GM12878 (cell line): ENCODE results near the gene AKAP17A. TPM values are rescaled to one million over a fixed set of nuclear protein-coding genes. Genes with fewer than 3 reads are reported as not detected.

Experiments used
- CUX1 ChIP-seq: IDR thresholded peaks from 2 replicates; pipeline ENCODE4 v1.6.1; 2012; ENCODE audit warnings: improper control_type of control experiment, low read depth, low read length; ENCODE audit not compliant: insufficient replicate concordance
- E4F1 ChIP-seq: fragments of 450-650 bp; IDR thresholded peaks from 2 replicates; pipeline ENCODE4 v1.6.1; 2018; ENCODE audit warnings: borderline replicate concordance, mild to moderate bottlenecking; ENCODE audit not compliant: partially characterized antibody
- EP300 ChIP-seq, 2 experiments: fragments of 150-350 bp in 1 of 2; IDR thresholded peaks; 2 replicates each; pipeline ENCODE4 v1.6.1; 2011 to 2012; ENCODE audit warnings: low read depth in 2 of 2, low read length in 2 of 2, borderline replicate concordance in 1 of 2, improper control_type of control experiment in 1 of 2, inconsistent platforms in 1 of 2; ENCODE audit not compliant: control insufficient read depth in 1 of 2
- IRF4 ChIP-seq: IDR thresholded peaks from 2 replicates; pipeline ENCODE4 v1.6.1; 2011; ENCODE audit warnings: low read depth, low read length
- KLF5 ChIP-seq: fragments of 450-650 bp; IDR thresholded peaks from 2 replicates; pipeline ENCODE4 v1.6.1; 2014; ENCODE audit warnings: mild to moderate bottlenecking; ENCODE audit not compliant: partially characterized antibody
- RCOR1 ChIP-seq: conservative IDR thresholded peaks from 2 replicates; pipeline ENCODE4 v1.6.1; 2012; ENCODE audit warnings: low read depth, low read length, improper control_type of control experiment
- SRF ChIP-seq, 2 experiments: IDR thresholded peaks; 2 replicates each; pipeline ENCODE4 v1.6.1; 2011; ENCODE audit warnings: low read depth in 2 of 2, low read length in 2 of 2, mild to moderate bottlenecking in 1 of 2, moderate library complexity in 1 of 2
- STAT1 ChIP-seq: fragments of 450-650 bp; conservative IDR thresholded peaks from 2 replicates; pipeline ENCODE4 v1.6.1; 2014; ENCODE audit warnings: antibody characterized with exemption, mild to moderate bottlenecking
- polyA plus RNA-seq, 11 experiments: library from polyadenylated mRNA; depleted of rRNA in 4 of 11; unstranded in 6 of 11; stranded (reverse) in 5 of 11; fragments of >200 nt; fragmentation: Nextera tagmentation in 4 of 11; fragmentation: Illumina TruSeq in 1 of 11; extraction: Ambion mirVana in 4 of 11; extraction: Trizol in 1 of 11; gene quantifications; 1 replicate in 1 of 11; 2 replicates in 10 of 11; pipeline versions ENCODE4 v1.2.1 to v1.2.3, GENCODE V29; 2011 to 2016; ENCODE audit warnings: inconsistent platforms in 2 of 11, missing spikeins in 2 of 11, low read depth in 1 of 11
- total RNA-seq, 4 experiments: library from RNA; depleted of rRNA in 3 of 4; stranded (reverse); fragments of >200 nt in 3 of 4; fragmentation: Illumina TruSeq in 1 of 4; extraction: Trizol in 1 of 4; gene quantifications; 2 replicates each; pipeline versions ENCODE4 v1.2.1 to v1.2.3, GENCODE V29; 2013 to 2021
- TF ChIP-seq, protein P1 (sequence below): IDR thresholded peaks from 2 replicates; pipeline ENCODE4 v1.6.1; 2012; ENCODE audit warnings: mild to moderate bottlenecking, low read depth, low read length
- TF ChIP-seq, protein P2 (sequence below): IDR thresholded peaks from 2 replicates; pipeline ENCODE4 v1.6.1; 2012; ENCODE audit warnings: low read depth, low read length, improper control_type of control experiment

Gene AKAP17A
- total and polyA plus RNA-seq, 10 of the 15 experiments (the other 5 are each of a cell fraction or from before 2014, with no cell fraction given): 3.0 to 55.8 (median 25.5) TPM

- TF ChIP-seq E4F1: no peak
- TF ChIP-seq STAT1: no peak
- TF ChIP-seq EP300 (IDR thresholded peaks at IDR 0.05; ENCODE audit: borderline replicate concordance in 1 of 2, control insufficient read depth in 1 of 2, low read depth in 2 of 2, low read length in 2 of 2): no peak
- no peak for TF ChIP-seq RCOR1
- no peak for TF ChIP-seq KLF5
- TF ChIP-seq SRF (IDR thresholded peaks at IDR 0.05; ENCODE audit: low read depth in 2 of 2, low read length in 2 of 2): no peak
- TF ChIP-seq, protein P1, sequence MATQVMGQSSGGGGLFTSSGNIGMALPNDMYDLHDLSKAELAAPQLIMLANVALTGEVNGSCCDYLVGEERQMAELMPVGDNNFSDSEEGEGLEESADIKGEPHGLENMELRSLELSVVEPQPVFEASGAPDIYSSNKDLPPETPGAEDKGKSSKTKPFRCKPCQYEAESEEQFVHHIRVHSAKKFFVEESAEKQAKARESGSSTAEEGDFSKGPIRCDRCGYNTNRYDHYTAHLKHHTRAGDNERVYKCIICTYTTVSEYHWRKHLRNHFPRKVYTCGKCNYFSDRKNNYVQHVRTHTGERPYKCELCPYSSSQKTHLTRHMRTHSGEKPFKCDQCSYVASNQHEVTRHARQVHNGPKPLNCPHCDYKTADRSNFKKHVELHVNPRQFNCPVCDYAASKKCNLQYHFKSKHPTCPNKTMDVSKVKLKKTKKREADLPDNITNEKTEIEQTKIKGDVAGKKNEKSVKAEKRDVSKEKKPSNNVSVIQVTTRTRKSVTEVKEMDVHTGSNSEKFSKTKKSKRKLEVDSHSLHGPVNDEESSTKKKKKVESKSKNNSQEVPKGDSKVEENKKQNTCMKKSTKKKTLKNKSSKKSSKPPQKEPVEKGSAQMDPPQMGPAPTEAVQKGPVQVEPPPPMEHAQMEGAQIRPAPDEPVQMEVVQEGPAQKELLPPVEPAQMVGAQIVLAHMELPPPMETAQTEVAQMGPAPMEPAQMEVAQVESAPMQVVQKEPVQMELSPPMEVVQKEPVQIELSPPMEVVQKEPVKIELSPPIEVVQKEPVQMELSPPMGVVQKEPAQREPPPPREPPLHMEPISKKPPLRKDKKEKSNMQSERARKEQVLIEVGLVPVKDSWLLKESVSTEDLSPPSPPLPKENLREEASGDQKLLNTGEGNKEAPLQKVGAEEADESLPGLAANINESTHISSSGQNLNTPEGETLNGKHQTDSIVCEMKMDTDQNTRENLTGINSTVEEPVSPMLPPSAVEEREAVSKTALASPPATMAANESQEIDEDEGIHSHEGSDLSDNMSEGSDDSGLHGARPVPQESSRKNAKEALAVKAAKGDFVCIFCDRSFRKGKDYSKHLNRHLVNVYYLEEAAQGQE: no peak
- TF ChIP-seq, protein P2, sequence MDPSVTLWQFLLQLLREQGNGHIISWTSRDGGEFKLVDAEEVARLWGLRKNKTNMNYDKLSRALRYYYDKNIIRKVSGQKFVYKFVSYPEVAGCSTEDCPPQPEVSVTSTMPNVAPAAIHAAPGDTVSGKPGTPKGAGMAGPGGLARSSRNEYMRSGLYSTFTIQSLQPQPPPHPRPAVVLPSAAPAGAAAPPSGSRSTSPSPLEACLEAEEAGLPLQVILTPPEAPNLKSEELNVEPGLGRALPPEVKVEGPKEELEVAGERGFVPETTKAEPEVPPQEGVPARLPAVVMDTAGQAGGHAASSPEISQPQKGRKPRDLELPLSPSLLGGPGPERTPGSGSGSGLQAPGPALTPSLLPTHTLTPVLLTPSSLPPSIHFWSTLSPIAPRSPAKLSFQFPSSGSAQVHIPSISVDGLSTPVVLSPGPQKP: no peak
- no peak for TF ChIP-seq IRF4
- TF ChIP-seq CUX1: no peak
These were observed 19.3 kb downstream of the AKAP17A start (continued) for GRCh38 chrX:1610736-1611135.
